SK-N-SH treated with all-trans-retinoic acid at 6 μM for 48 hours (cell line): ENCODE results near the gene SYAP1.

Experiments used
- ATAC-seq: fragments of 200-7000 bp; cut with Tn5 transposase; 3 replicates; pipeline ENCODE4 v1.9.1; 2020; ENCODE audit warnings: mild to moderate bottlenecking, moderate library complexity
- ARNTL ChIP-seq: fragments of 450-650 bp; formaldehyde crosslinking; IDR thresholded peaks from 2 replicates; pipeline ENCODE4 v1.5.0; 2020; ENCODE audit warnings: low read depth, mild to moderate bottlenecking, moderate library complexity, borderline replicate concordance
- CSDC2 ChIP-seq: fragments of 250-450 bp; sonication (Bioruptor Pico); IDR thresholded peaks from 2 replicates; pipeline ENCODE4 v1.5.0; 2020; ENCODE audit warnings: mild to moderate bottlenecking, moderate library complexity
- ESRRG ChIP-seq: fragments of 250-450 bp; sonication (Bioruptor Pico); IDR thresholded peaks from 2 replicates; pipeline ENCODE4 v1.6.1; 2021; ENCODE audit warnings: mild to moderate bottlenecking
- GLIS3 ChIP-seq: fragments of 250-450 bp; sonication (Bioruptor Pico); IDR thresholded peaks from 2 replicates; pipeline ENCODE4 v1.5.0; 2020; ENCODE audit warnings: mild to moderate bottlenecking, moderate library complexity
- ISL1 ChIP-seq: fragments of 250-450 bp; sonication (Bioruptor Pico); IDR thresholded peaks from 2 replicates; pipeline ENCODE4 v2.1.2; 2022; ENCODE audit warnings: mild to moderate bottlenecking, moderate library complexity
- OSR1 ChIP-seq: fragments of 250-450 bp; sonication (Bioruptor Pico); IDR thresholded peaks from 2 replicates; pipeline ENCODE4 v1.8.0; 2022; ENCODE audit warnings: moderate library complexity, mild to moderate bottlenecking, inconsistent platforms
- PPARA ChIP-seq: fragments of 250-450 bp; sonication (Bioruptor Pico); IDR thresholded peaks from 2 replicates; pipeline ENCODE4 v1.5.0; 2020; ENCODE audit warnings: mild to moderate bottlenecking, borderline replicate concordance
- RARB ChIP-seq: fragments of 250-450 bp; sonication (Bioruptor Pico); IDR thresholded peaks from 2 replicates; pipeline ENCODE4 v1.8.0; 2021; ENCODE audit warnings: mild to moderate bottlenecking, moderate library complexity
- SNAI2 ChIP-seq: fragments of 250-450 bp; sonication (Bioruptor Pico); IDR thresholded peaks from 2 replicates; pipeline ENCODE4 v1.5.0; 2020; ENCODE audit warnings: mild to moderate bottlenecking, moderate library complexity
- TOX ChIP-seq: fragments of 250-450 bp; sonication (Bioruptor Pico); IDR thresholded peaks from 2 replicates; pipeline ENCODE4 v1.8.0; 2021; ENCODE audit warnings: mild to moderate bottlenecking, moderate library complexity, borderline replicate concordance
- ZC3H10 ChIP-seq: fragments of 250-450 bp; sonication (Bioruptor Pico); IDR thresholded peaks from 2 replicates; pipeline ENCODE4 v1.5.1; 2021; ENCODE audit warnings: mild to moderate bottlenecking, moderate library complexity
- ZFP3 ChIP-seq: fragments of 250-450 bp; sonication (Bioruptor Pico); IDR thresholded peaks from 2 replicates; pipeline ENCODE4 v1.5.0; 2020; ENCODE audit warnings: mild to moderate bottlenecking, moderate library complexity
- ZFP30 ChIP-seq: fragments of 450-650 bp; formaldehyde crosslinking; IDR thresholded peaks from 2 replicates; pipeline ENCODE4 v1.5.0; 2022; ENCODE audit warnings: mild to moderate bottlenecking, moderate library complexity
- ZNF70 ChIP-seq: fragments of 450-650 bp; formaldehyde crosslinking; IDR thresholded peaks from 2 replicates; pipeline ENCODE4 v1.5.0; 2020; ENCODE audit warnings: mild to moderate bottlenecking, moderate library complexity
- ZNF8 ChIP-seq: fragments of 450-650 bp; formaldehyde crosslinking; IDR thresholded peaks from 2 replicates; pipeline ENCODE4 v1.5.0; 2020; ENCODE audit warnings: mild to moderate bottlenecking, moderate library complexity
- TF ChIP-seq, protein P1 (sequence below): fragments of 250-450 bp; sonication (Bioruptor Pico); IDR thresholded peaks from 2 replicates; pipeline ENCODE4 v1.8.0; 2020; ENCODE audit warnings: mild to moderate bottlenecking, moderate library complexity, borderline replicate concordance
- TF ChIP-seq, protein P2 (sequence below): fragments of 250-450 bp; sonication (Bioruptor Pico); IDR thresholded peaks from 2 replicates; pipeline ENCODE4 v1.5.0; 2020; ENCODE audit warnings: mild to moderate bottlenecking, moderate library complexity
- TF ChIP-seq, protein P3 (sequence below): fragments of 250-450 bp; sonication (Bioruptor Pico); IDR thresholded peaks from 2 replicates; pipeline ENCODE4 v1.8.0; 2021; ENCODE audit warnings: low read depth, mild to moderate bottlenecking, moderate library complexity, borderline replicate concordance

SYAP1 gene

DNA sequence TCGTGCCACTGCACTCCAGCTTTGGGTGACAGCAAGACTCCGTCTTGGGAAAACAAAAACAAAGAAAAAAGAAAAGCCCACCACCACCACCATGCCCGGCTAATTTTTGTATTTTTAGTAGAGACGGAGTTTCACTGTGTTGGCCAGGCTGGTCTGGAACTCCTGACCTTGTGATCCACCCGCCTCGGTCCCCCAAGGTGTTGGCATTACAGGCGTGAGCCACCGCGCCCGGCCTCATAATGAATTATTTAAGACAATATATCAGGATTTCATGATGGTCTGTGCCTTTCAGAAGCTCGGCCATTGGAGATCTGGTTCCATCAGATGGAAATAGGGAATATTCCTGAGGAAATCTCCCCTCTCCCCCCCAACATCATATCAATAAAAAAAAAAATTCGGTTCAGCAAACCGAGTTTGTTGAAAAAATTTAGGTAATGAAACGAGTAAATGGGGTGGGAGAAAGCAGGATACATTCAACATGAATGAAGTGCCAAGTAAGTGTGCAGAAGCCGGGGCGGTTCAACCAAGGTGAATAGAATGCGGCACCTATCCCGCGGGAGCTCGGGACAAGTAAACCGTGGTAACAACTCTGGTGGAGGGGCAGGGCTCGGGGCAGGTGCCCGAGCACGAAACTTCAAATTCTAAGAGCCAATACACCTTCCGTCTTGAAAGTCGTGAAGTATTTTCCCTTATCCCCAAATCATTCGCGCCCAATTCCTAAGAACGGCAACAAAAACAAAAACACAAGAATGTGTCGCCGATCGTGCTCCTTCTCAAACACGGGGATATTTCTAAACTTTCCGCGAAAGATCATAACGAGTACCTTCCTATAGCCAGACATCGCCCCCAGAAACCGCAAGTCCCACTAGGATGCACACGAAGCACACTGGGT is 66.1 kb downstream of the SYAP1 start:
- TF ChIP-seq, protein P1, sequence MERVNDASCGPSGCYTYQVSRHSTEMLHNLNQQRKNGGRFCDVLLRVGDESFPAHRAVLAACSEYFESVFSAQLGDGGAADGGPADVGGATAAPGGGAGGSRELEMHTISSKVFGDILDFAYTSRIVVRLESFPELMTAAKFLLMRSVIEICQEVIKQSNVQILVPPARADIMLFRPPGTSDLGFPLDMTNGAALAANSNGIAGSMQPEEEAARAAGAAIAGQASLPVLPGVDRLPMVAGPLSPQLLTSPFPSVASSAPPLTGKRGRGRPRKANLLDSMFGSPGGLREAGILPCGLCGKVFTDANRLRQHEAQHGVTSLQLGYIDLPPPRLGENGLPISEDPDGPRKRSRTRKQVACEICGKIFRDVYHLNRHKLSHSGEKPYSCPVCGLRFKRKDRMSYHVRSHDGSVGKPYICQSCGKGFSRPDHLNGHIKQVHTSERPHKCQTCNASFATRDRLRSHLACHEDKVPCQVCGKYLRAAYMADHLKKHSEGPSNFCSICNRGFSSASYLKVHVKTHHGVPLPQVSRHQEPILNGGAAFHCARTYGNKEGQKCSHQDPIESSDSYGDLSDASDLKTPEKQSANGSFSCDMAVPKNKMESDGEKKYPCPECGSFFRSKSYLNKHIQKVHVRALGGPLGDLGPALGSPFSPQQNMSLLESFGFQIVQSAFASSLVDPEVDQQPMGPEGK (CRISPR knock-in tag): no peak
- TF ChIP-seq, protein P2, sequence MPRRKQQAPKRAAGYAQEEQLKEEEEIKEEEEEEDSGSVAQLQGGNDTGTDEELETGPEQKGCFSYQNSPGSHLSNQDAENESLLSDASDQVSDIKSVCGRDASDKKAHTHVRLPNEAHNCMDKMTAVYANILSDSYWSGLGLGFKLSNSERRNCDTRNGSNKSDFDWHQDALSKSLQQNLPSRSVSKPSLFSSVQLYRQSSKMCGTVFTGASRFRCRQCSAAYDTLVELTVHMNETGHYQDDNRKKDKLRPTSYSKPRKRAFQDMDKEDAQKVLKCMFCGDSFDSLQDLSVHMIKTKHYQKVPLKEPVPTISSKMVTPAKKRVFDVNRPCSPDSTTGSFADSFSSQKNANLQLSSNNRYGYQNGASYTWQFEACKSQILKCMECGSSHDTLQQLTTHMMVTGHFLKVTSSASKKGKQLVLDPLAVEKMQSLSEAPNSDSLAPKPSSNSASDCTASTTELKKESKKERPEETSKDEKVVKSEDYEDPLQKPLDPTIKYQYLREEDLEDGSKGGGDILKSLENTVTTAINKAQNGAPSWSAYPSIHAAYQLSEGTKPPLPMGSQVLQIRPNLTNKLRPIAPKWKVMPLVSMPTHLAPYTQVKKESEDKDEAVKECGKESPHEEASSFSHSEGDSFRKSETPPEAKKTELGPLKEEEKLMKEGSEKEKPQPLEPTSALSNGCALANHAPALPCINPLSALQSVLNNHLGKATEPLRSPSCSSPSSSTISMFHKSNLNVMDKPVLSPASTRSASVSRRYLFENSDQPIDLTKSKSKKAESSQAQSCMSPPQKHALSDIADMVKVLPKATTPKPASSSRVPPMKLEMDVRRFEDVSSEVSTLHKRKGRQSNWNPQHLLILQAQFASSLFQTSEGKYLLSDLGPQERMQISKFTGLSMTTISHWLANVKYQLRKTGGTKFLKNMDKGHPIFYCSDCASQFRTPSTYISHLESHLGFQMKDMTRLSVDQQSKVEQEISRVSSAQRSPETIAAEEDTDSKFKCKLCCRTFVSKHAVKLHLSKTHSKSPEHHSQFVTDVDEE (CRISPR knock-in tag): no peak
- TF ChIP-seq TOX (CRISPR knock-in tag): no peak
- no peak for TF ChIP-seq ZNF8
- no peak for TF ChIP-seq PPARA
- TF ChIP-seq ESRRG: no peak
- no peak for TF ChIP-seq ZC3H10 (CRISPR knock-in tag)
- TF ChIP-seq ARNTL (CRISPR knock-in tag): no peak
- no peak for TF ChIP-seq ZFP3 (CRISPR knock-in tag)
- ATAC-seq: peak; percentile 21

DNA sequence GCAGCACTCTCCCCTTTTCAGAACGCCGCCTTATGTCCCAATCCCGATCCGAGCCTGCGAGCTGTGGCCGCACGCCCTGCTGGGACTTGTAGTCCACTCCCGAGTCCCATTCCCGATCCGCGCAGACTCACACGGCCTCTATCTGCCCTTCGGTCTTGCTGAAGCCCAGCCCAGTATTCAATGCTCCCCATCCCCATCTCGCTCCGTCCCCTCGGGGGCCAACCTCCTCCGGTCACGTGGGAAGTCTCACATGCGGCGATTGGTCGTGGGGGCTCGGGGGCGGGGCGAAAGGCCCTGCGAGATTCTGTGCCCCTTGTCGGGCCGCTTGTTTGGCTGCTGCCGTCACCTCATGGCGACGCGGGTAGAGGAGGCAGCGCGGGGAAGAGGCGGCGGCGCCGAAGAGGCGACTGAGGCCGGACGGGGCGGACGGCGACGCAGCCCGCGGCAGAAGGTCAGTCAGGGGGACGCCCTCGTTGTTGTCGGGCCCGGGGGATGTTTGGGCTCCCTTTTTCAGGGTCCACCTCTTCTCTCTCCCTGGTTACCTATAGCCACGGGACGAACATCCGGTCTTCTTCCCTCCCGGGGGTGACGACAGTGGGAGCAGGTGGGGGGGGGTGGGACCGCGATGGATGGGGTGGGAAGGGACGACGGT is 66.9 kb downstream of the SYAP1 start, which contains the start of gene TXLNG:
Gene TXLNG, plus strand, starts transcription at position 328 of the 652 bp plus-strand sequence. Its CDS starts 22 bp downstream, at position 350.
- TF ChIP-seq GLIS3 (CRISPR knock-in tag) (no peak), OSR1 (CRISPR knock-in tag) (no peak)
- peak; percentile 99 for ATAC-seq

DNA sequence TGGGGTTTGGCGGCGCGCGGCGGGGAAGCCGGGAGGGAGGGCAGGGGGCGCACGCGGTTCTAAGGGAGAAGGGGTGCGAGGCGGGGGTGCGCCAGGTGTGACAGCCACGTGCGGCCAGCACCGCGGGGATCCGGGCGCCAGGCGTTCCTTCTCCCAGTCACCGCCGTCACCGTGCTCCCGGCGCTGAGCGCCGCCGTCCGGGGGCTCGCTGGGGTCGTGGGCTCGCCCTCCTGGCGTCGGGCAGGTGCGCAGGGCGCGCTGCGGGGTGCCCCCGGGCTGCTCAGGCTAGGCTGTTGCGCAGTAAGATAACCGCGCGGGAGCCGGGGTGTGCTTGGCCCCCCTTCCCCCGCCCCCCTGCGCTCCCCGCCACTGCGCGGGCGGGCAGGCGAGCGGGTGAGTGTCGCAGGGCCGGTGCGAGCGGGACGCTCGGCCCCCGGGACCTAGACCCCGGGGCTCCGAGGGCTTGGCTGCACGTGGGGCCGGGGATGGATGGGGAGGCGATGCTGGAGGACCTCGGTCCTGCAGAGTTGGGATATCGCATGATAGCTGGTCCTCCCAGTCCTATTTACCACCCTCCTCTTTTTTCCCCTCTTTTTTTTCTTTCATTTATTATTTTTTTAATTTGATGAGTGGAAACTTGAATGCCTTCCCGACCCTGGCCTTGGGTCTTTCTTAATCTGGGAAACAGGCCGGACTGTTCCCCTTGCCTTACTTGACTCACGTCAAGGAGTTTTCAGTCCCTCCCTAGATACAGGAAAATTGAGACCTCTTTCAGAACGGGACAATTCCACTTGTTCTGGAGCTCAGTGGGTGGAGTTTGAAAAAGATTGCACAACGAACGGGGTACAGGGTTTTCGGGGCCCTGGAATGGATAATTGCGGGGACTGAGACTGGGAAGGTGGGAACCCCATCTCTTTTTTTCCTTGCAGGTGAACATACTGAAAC is 67.7 kb downstream of the SYAP1 start:
- peak; percentile 28 for ATAC-seq
- TF ChIP-seq, protein P1 (CRISPR knock-in tag): no peak
- TF ChIP-seq CSDC2 (CRISPR knock-in tag): no peak
- TF ChIP-seq SNAI2 (CRISPR knock-in tag): no peak
- no peak for TF ChIP-seq ZNF8
- no peak for TF ChIP-seq ISL1 (CRISPR knock-in tag)
- no peak for TF ChIP-seq ZNF70 (CRISPR knock-in tag)
- TF ChIP-seq, protein P3, sequence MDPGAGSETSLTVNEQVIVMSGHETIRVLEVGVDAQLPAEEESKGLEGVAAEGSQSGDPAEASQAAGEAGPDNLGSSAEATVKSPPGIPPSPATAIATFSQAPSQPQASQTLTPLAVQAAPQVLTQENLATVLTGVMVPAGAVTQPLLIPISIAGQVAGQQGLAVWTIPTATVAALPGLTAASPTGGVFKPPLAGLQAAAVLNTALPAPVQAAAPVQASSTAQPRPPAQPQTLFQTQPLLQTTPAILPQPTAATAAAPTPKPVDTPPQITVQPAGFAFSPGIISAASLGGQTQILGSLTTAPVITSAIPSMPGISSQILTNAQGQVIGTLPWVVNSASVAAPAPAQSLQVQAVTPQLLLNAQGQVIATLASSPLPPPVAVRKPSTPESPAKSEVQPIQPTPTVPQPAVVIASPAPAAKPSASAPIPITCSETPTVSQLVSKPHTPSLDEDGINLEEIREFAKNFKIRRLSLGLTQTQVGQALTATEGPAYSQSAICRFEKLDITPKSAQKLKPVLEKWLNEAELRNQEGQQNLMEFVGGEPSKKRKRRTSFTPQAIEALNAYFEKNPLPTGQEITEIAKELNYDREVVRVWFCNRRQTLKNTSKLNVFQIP (CRISPR knock-in tag): no peak
- TF ChIP-seq, protein P2 (CRISPR knock-in tag): no peak
- no peak for TF ChIP-seq RARB (CRISPR knock-in tag)
- TF ChIP-seq ZFP30 (CRISPR knock-in tag): no peak
